SK-N-SH (cell line): ENCODE data around the gene ATG16L2.

Experiments
- CTCF ChIP-seq: fragments of 200-600 bp; sonication (generic); IDR thresholded peaks from 2 replicates; pipeline ENCODE4 v1.6.1; 2017; ENCODE audit warnings: antibody characterized with exemption, mild to moderate bottlenecking, moderate library complexity
- EP300 ChIP-seq, 2 experiments: IDR thresholded peaks; 2 replicates each; pipeline versions ENCODE4 v1.4.0 to v1.6.1; 2012; ENCODE audit warnings: borderline replicate concordance in 1 of 2, low read depth in 1 of 2, low read length in 1 of 2
- EZH2phosphoT487 ChIP-seq: fragments of 200-600 bp; sonication (generic); IDR thresholded peaks from 2 replicates; pipeline ENCODE4 v1.6.1; 2017; ENCODE audit warnings: low read depth, mixed run types, mild to moderate bottlenecking, antibody characterized with exemption, moderate library complexity, borderline replicate concordance
- GATA2 ChIP-seq: sonication (generic); formaldehyde crosslinking; IDR thresholded peaks from 2 replicates; pipeline ENCODE4 v1.5.0; 2020; ENCODE audit warnings: mild to moderate bottlenecking, missing genetic modification reagents
- POLR2AphosphoS5 ChIP-seq: IDR thresholded peaks from 2 replicates; pipeline ENCODE4 v1.6.1; 2012; ENCODE audit warnings: low read depth, low read length
- RCOR1 ChIP-seq: fragments of 150-350 bp; IDR thresholded peaks from 2 replicates; pipeline ENCODE4 v1.6.1; 2017; ENCODE audit warnings: antibody characterized with exemption, low read length
- REST ChIP-seq: IDR thresholded peaks from 2 replicates; pipeline ENCODE4 v1.6.1; 2012; ENCODE audit warnings: mild to moderate bottlenecking, low read depth, low read length, moderate library complexity
- RFX5 ChIP-seq: IDR thresholded peaks from 2 replicates; pipeline ENCODE4 v1.6.1; 2012; ENCODE audit warnings: mild to moderate bottlenecking, improper control_type of control experiment, low read length
- TAF1 ChIP-seq: IDR thresholded peaks from 2 replicates; pipeline ENCODE4 v1.6.1; 2012; ENCODE audit warnings: low read depth, mild to moderate bottlenecking, low read length, moderate library complexity, borderline replicate concordance
- YY1 ChIP-seq: IDR thresholded peaks from 2 replicates; pipeline ENCODE4 v1.4.0; 2012; ENCODE audit warnings: low read depth, mild to moderate bottlenecking
- TF ChIP-seq, protein P1 (sequence below): IDR thresholded peaks from 2 replicates; pipeline ENCODE4 v1.4.0; 2012; ENCODE audit warnings: low read depth
- TF ChIP-seq, protein P2 (sequence below): IDR thresholded peaks from 2 replicates; pipeline ENCODE4; 2012
- TF ChIP-seq, protein P3 (sequence below): fragments of 150-350 bp; IDR thresholded peaks from 2 replicates; pipeline ENCODE4 v1.6.1; 2017; ENCODE audit warnings: antibody characterized with exemption, low read length, low read depth, borderline replicate concordance

- TF ChIP-seq RFX5 (no peak), CTCF (no peak), REST (no peak), YY1 (no peak), EZH2phosphoT487 (no peak), TAF1 (no peak), POLR2AphosphoS5 (no peak), GATA2 (CRISPR knock-in tag) (no peak), EP300 (IDR thresholded peaks at IDR 0.05; ENCODE audit: borderline replicate concordance in 1 of 2, low read depth in 1 of 2, low read length in 1 of 2) (no peak), RCOR1 (no peak)
- TF ChIP-seq, protein P1, sequence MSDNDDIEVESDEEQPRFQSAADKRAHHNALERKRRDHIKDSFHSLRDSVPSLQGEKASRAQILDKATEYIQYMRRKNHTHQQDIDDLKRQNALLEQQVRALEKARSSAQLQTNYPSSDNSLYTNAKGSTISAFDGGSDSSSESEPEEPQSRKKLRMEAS = no peak
- TF ChIP-seq, protein P2, sequence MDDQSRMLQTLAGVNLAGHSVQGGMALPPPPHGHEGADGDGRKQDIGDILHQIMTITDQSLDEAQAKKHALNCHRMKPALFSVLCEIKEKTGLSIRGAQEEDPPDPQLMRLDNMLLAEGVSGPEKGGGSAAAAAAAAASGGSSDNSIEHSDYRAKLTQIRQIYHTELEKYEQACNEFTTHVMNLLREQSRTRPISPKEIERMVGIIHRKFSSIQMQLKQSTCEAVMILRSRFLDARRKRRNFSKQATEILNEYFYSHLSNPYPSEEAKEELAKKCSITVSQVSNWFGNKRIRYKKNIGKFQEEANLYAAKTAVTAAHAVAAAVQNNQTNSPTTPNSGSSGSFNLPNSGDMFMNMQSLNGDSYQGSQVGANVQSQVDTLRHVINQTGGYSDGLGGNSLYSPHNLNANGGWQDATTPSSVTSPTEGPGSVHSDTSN = no peak
- TF ChIP-seq, protein P3, sequence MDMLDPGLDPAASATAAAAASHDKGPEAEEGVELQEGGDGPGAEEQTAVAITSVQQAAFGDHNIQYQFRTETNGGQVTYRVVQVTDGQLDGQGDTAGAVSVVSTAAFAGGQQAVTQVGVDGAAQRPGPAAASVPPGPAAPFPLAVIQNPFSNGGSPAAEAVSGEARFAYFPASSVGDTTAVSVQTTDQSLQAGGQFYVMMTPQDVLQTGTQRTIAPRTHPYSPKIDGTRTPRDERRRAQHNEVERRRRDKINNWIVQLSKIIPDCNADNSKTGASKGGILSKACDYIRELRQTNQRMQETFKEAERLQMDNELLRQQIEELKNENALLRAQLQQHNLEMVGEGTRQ = no peak
Observed at GRCh38 chr11:72777755-72778278, 36.4 kb upstream of the ATG16L2 start.
